GM21786 (cell line): ENCODE results near the gene MTHFR.

ENCODE experiments used
- ATAC-seq: cut with Tn5 transposase; IDR thresholded peaks from one replicate; pipeline ENCODE4 v1.9.1; 2021; ENCODE audit not compliant: unreplicated experiment

Gene MTHFR

DNA sequence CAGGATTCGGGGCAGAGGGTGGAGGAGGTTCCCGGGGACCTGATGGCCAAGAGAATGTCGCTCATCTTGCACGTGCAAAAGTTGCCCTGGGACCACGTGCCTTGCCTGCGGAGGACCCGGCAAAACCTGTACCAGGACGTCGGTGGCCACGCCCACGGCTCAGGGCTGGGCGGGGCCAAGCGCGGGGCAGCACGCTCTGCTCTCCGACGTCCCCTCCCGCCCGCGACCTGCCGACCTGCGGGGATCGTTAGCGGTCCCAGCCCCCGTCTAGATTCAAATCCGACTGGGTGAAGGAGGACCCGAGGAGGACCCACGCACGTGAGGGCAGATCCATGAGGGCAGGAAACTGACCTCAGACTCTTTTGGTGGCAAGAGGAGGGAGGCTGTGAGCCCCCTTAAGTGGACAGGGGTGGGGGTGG is 43.8 kb downstream of the MTHFR start, which contains the start of gene C1orf167:
C1orf167 (plus strand) TSS at position 206 of the 419 bp plus-strand sequence. CDS start 2,208 bp downstream, outside the sequence.
- no peak for ATAC-seq

GRCh38 chr1:11761285-11761684 is 44.5 kb downstream of the MTHFR start:
- no peak for ATAC-seq

DNA sequence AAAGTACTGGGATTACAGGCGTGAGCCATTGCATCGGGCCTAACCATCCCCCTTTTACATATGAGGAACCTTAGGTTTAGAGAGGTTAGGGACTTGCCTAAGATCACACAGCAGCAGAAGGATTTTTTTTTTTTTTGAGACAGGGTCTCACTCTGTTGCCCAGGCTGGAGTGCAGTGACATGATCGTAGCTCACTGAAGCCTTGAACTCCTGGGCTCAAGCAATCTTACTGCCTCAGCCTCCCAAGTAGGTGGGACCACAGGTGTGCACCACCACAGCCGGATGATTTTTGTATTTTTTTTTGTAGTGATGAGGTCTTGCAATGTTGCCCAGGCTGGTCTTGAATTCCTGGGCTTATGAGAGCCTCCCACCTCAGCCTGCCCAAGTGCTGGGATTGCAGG is 46.0 kb downstream of the MTHFR start:
- no peak for ATAC-seq

- no peak for ATAC-seq
These were observed 48.7 kb downstream of the MTHFR start for GRCh38 chr1:11757047-11757446.

DNA sequence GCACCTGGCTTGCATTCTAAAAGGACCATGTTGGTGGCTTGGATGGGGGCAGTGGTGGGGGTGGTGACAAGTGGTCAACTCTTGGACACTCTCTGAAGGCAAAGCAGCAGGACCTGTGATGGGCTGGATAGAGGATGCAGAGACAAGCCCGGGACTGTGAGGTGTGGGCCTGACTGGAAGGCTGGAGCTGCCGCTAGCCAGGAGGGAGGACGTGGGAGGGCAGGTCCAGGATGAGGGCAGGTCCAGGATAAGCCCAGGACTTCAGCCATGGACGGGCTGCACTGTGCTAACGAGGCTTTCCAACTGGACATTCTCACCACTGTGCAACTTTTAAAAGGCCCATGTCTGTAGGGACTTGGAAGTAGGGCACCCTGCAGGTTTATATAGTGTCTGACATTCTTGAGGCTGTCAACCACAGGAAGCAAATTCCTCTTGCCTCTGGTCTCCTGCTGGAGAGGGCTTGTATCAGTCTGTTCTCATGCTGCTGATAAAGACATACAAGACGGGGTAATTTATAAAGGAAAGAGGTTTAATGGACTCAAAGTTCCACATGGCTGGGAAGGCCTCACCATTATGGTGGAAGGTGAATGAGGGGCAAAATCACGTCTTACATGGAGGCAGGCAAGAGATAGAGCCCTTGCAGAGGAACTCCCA is 52.1 kb downstream of the MTHFR start:
- no peak for ATAC-seq

DNA sequence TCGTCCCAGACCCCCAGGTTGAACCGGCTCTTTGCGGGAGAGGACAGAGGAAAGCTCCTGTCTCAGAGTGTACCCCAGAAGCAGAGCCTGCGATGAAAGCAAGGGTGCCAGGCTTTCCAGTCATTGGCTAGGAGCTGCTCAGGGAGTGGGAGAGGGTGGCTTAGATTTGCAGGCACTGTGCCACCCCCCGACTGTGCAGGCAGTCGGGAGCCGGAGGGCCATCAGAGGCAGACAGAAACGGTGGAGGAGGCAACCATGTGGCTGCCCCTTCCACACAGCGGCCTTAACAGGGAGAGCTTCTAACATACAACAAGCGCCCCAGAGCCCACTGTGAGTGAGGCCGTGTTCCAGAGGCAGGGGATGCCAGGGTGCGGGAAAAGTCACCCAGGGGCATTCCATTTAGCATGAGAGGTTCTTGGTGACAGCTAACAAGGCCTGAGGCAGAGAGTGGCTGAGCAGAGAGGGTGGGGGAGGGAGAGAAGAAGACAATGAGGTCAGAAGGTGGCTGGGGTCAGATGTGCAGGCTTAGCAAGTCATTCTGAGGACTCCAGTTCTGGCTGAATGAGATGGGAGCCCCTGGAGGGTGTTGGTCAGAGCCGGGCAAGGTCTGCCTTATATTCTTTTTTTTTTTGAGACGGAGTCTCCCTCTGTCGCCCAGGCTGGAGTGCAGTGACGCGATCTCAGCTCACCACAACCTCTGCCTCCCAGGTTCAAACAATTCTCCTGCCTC is 53.2 kb downstream of the MTHFR start:
- ATAC-seq = no peak

GRCh38 chr1:11751087-11751486 is 54.7 kb downstream of the MTHFR start:
- ATAC-seq = no peak

DNA sequence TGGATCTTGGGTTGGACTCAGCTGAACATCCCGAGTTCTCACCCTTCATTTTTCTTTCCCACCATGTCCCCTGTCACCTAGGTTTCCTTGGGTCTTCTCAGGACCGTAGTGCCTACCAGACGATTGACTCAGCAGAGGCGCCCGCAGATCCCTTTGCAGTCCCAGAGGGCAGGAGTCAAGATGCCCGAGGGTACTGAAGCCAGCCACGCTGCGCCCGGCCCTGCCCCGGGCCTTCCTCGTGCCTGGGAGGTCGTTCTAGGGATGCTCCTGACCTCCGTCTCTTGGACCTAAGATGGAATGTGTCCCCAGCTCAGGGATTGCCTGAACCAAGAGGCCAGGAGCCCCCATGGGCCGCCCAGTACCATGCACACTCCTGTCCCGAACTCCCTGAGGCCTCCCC is 55.8 kb downstream of the MTHFR start:
- no peak for ATAC-seq

GRCh38 chr1:11749203-11749689 is 56.5 kb downstream of the MTHFR start:
- ATAC-seq = no peak

GRCh38 chr1:11748294-11749202 is 57.2 kb downstream of the MTHFR start:
- ATAC-seq = no peak

- ATAC-seq = no peak
These were observed 58.8 kb downstream of the MTHFR start for GRCh38 chr1:11746795-11747487.

- ATAC-seq = no peak
These were observed 59.7 kb downstream of the MTHFR start for GRCh38 chr1:11746092-11746491.

DNA sequence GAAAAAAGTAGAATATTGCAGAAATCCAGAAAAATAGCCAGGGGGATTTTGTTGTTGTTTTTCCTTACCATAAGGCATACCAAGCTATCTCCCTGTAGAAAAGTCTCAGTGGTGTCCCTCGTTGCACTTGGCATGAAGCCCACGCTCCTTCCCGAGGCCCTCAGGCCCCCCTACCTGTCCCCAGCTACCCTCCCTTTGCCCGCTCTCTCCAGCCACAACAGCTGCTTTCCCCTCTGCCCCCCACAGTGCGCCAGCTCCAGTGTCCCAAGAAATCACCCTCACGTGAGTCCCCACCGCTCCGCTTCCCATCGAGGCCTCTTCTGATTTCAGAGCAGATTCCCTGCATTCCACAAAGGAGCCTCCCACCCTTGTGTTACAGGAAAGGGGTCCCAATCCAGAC is 61.5 kb downstream of the MTHFR start:
- ATAC-seq = no peak

DNA sequence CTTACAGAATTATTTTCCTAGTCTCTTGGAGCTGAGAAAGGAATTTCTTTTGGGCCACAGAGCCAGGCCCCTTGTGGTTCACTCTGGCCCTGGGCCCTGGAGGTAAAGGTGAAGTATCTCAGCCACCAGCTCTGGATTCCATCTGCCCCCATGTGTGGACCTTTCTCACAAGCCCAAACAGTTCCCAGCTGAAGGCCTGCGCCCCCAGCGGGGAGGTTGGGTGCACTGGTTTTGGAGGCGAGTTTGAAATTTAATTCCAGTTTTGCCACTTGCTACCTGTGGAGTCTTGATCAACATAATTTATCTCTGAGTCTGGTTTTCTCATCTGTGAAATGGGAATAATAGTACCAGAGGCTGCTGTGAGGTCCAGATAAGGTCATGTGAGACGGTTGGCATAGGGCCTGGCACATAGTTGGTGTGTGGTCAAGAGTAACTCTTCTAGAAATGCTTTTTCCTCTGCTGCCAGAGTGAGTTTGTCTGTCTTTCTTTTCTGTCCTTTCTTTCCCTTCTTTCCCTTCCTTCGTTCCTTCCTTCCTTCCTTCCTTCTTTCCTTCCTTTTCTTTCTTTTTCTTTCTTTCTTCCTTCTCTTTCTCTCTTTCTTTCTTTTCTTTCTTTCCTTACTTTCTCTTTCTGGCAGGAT is 63.7 kb downstream of the MTHFR start:
- ATAC-seq = no peak

DNA sequence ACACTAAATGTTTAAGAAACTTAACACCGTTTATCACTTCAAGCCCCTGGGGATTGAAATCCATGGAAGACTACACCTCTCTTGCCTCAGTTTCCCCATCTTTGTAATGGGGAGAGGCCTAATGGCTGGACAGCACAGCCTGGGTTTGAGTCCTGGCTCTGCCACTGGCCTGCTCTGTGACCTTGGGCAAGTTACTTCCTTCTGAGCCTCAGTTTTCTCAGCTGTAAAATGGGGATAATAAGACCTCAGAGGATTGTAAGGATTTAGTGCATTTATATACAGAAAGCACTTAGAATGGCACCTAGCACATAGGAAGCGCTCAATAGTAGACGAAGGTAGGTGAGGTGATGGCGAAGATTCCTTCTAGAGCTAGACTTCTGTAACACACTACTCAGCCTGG is 64.3 kb downstream of the MTHFR start:
- no peak for ATAC-seq

GRCh38 chr1:11740258-11741192 is 65.2 kb downstream of the MTHFR start:
- ATAC-seq = no peak

DNA sequence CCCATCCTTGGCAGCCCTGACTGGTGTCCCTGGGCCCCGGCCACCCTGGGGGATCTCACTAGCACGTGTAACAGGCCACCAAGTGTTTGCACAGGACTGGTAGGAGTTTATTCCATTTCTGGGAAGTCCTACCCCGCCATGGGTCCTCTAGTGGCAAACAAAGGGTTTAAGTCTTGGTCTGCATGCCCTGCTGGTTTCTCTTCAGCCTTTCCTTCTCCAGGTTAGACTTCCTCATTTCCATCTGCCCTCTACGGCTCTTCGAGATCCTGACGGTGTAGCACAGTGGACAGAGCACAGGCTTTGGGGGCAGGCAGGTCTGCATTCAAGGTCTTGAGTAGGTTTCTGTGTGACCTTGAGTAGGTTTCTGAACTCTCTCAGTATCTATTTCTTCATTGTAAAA is 67.0 kb downstream of the MTHFR start:
- no peak for ATAC-seq

DNA sequence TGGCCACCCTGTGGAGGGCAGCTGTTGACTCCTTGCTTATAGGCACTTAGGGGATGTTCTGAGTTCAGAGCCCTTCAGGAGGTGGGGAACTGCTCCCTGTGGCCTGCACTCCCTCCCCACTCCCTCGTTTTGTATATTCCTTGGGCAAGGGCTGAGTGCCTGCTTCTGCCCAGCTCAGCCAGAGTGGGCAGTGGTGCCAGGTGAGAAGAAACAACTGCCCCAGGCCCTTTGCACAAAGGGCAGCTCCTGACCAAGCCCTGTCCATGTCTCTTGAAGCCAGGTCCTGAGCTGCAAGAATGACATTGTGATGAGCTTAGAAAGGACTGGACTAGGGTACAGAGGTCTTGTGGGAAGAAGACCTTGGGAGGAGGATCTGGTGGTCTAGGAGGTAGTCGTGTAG is 67.7 kb downstream of the MTHFR start:
- ATAC-seq = no peak
